ENCODE measurements around the gene ATP8B1. TPM values are rescaled to one million over a fixed set of nuclear protein-coding genes. Genes with fewer than 3 reads are reported as not detected.

ATP8B1 gene
- total and polyA plus RNA-seq, 2 donors (not counting 1 experiment from before 2014, with no cell fraction given), result 109 to 125 TPM

DNA sequence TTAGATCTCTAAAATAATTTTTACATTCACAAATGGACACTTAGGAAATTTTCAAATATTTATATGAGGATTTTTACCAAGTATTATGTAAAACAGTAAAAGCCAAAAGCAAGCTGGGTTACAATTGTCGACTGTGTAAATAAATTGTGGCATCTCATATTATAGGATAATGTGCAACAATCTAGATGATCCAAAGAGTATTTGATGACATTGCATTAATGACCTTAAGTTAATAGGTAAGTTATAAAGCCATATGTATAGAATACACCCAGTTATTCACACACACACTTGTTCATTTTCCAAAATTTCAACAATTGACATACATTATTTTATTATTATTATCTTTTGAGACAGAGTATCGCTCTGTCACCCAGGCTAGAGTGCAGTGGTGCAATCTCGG is 69.3 kb downstream of the ATP8B1 start:
- no peak overlapping the region for H3K4me2 ChIP-seq (ENCODE audit: extremely low read depth, insufficient read depth, low read length)
- DNase-seq (ENCODE audit: low read depth in 2 of 2), result no peak
- H3K36me3 ChIP-seq (ENCODE audit: control insufficient read depth, insufficient read depth, low read length), result peaks cover 4% of the 10 kb centered on the region
- no peak overlapping the region for H2AFZ ChIP-seq (ENCODE audit: low read length)
- no peaks in the 10 kb centered on the region for H3K9me3 ChIP-seq (ENCODE audit: control insufficient read depth, insufficient read depth, low read depth, low read length)
- no peaks in the 10 kb centered on the region for H3K27me3 ChIP-seq (ENCODE audit: control insufficient read depth, insufficient read depth, low read length)
- TF ChIP-seq, protein P1, sequence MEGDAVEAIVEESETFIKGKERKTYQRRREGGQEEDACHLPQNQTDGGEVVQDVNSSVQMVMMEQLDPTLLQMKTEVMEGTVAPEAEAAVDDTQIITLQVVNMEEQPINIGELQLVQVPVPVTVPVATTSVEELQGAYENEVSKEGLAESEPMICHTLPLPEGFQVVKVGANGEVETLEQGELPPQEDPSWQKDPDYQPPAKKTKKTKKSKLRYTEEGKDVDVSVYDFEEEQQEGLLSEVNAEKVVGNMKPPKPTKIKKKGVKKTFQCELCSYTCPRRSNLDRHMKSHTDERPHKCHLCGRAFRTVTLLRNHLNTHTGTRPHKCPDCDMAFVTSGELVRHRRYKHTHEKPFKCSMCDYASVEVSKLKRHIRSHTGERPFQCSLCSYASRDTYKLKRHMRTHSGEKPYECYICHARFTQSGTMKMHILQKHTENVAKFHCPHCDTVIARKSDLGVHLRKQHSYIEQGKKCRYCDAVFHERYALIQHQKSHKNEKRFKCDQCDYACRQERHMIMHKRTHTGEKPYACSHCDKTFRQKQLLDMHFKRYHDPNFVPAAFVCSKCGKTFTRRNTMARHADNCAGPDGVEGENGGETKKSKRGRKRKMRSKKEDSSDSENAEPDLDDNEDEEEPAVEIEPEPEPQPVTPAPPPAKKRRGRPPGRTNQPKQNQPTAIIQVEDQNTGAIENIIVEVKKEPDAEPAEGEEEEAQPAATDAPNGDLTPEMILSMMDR (conservative IDR thresholded peaks at IDR 0.05 in 1 of 2, IDR thresholded peaks at IDR 0.05 in 1 of 2; ENCODE audit: low read depth in 1 of 2, low read length in 2 of 2), result no peak
- no peak for TF ChIP-seq EZH2 (IDR thresholded peaks at IDR 0.05; ENCODE audit: low read length, missing control alignments)
- H3K79me2 ChIP-seq (ENCODE audit: control insufficient read depth, insufficient read depth, low read length), result peaks cover 59% of the 10 kb centered on the region
- peaks cover 5% of the 10 kb centered on the region for H3K4me1 ChIP-seq (ENCODE audit: control insufficient read depth, extremely low read depth, insufficient read depth, low read length)
- H3K4me3 ChIP-seq (replicated peaks in 1 of 4; ENCODE audit: control extremely low read depth in 1 of 4, insufficient read depth in 1 of 4, low read depth in 3 of 4, low read length in 4 of 4), result no peak overlapping the region
- peaks cover 2% of the 10 kb centered on the region for H4K20me1 ChIP-seq (ENCODE audit: control insufficient read depth, extremely low read depth, insufficient read depth, low read length)
- no peak overlapping the region for H3K27ac ChIP-seq (ENCODE audit: insufficient read depth, low read length)
- H3K9ac ChIP-seq (ENCODE audit: insufficient read depth, low read length), result no peak overlapping the region

DNA sequence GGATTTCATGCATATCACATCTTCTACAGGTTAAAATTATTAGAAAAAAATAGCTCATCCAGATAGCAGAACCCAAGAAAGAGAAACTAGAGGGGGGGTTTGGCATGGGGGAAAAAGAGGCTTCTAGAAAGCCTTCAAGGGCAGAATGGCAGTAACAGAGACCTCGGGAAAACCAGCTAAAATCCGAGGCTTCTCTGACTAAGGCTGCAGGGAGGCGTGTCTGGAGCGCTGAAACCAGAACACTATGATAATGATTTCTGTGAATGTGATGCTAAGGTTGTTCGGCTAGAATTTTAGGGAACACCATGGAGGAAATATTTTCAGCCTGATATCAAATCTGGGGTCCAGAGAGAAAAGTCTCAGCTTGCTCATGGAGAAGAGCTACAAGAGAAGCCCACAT is 73.0 kb downstream of the ATP8B1 start:
- DNase-seq (ENCODE audit: low read depth in 2 of 2), result no peak
- Histone ChIP-seq H3K36me3 (ENCODE audit: control insufficient read depth, insufficient read depth, low read length) (peaks cover 7% of the 10 kb centered on the region), H2AFZ (ENCODE audit: low read length) (no peak overlapping the region), H3K9ac (ENCODE audit: insufficient read depth, low read length) (no peak overlapping the region), H3K9me3 (ENCODE audit: control insufficient read depth, insufficient read depth, low read depth, low read length) (no peaks in the 10 kb centered on the region), H3K4me3 (replicated peaks in 1 of 4; ENCODE audit: control extremely low read depth in 1 of 4, insufficient read depth in 1 of 4, low read depth in 3 of 4, low read length in 4 of 4) (no peak overlapping the region), H3K4me2 (ENCODE audit: extremely low read depth, insufficient read depth, low read length) (no peak overlapping the region), H3K79me2 (ENCODE audit: control insufficient read depth, insufficient read depth, low read length) (peaks cover 64% of the 10 kb centered on the region), H4K20me1 (ENCODE audit: control insufficient read depth, extremely low read depth, insufficient read depth, low read length) (no peaks in the 10 kb centered on the region), H3K27me3 (ENCODE audit: control insufficient read depth, insufficient read depth, low read length) (no peaks in the 10 kb centered on the region), H3K27ac (ENCODE audit: insufficient read depth, low read length) (no peak overlapping the region), H3K4me1 (ENCODE audit: control insufficient read depth, extremely low read depth, insufficient read depth, low read length) (peaks cover 5% of the 10 kb centered on the region)
- TF ChIP-seq, protein P1 (conservative IDR thresholded peaks at IDR 0.05 in 1 of 2, IDR thresholded peaks at IDR 0.05 in 1 of 2; ENCODE audit: low read depth in 1 of 2, low read length in 2 of 2), result no peak
- no peak for TF ChIP-seq EZH2 (IDR thresholded peaks at IDR 0.05; ENCODE audit: low read length, missing control alignments)

DNA sequence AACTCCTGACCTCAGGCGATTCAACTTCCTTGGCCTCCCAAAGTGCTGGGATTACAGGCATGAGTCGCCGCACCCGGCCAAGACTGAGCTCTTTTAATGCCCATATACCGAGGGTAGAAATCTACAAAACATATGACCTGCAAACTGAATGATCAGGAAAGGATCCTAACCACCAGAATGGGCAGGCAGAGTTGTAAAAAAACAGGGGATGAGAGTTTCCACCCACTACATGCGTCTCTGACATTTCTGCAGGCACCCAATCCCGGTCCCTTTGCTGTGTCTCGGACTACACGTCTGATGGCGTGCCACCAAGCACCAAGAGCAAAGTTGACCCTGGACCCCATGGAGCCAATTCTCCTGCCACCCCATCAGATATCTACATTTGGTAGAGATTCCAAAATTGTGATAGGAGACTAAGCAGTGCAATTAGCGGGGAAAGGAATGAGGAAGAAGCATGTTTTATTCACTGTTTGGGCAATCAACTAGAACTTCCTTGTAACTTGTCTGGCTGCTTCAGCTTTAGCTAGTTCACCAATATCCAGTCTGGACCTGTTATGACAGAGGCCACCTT is 74.1 kb downstream of the ATP8B1 start:
- Histone ChIP-seq H3K9me3 (ENCODE audit: control insufficient read depth, insufficient read depth, low read depth, low read length) (no peaks in the 10 kb centered on the region), H3K79me2 (ENCODE audit: control insufficient read depth, insufficient read depth, low read length) (peaks cover 57% of the 10 kb centered on the region), H3K36me3 (ENCODE audit: control insufficient read depth, insufficient read depth, low read length) (peaks cover 7% of the 10 kb centered on the region), H3K9ac (ENCODE audit: insufficient read depth, low read length) (no peak overlapping the region), H3K4me2 (ENCODE audit: extremely low read depth, insufficient read depth, low read length) (peak overlapping the region; percentile 13), H3K27me3 (ENCODE audit: control insufficient read depth, insufficient read depth, low read length) (no peaks in the 10 kb centered on the region), H2AFZ (ENCODE audit: low read length) (no peak overlapping the region), H3K27ac (ENCODE audit: insufficient read depth, low read length) (no peak overlapping the region), H3K4me1 (ENCODE audit: control insufficient read depth, extremely low read depth, insufficient read depth, low read length) (peaks cover 5% of the 10 kb centered on the region), H3K4me3 (replicated peaks in 1 of 4; ENCODE audit: control extremely low read depth in 1 of 4, insufficient read depth in 1 of 4, low read depth in 3 of 4, low read length in 4 of 4) (no peak overlapping the region), H4K20me1 (ENCODE audit: control insufficient read depth, extremely low read depth, insufficient read depth, low read length) (no peaks in the 10 kb centered on the region)
- no peak for DNase-seq (ENCODE audit: low read depth in 2 of 2)
- TF ChIP-seq, protein P1 (conservative IDR thresholded peaks at IDR 0.05 in 1 of 2, IDR thresholded peaks at IDR 0.05 in 1 of 2; ENCODE audit: low read depth in 1 of 2, low read length in 2 of 2), result no peak
- TF ChIP-seq EZH2 (IDR thresholded peaks at IDR 0.05; ENCODE audit: low read length, missing control alignments), result no peak

Measured in fibroblast of lung (primary cell).